ENCODE measurements around the gene ADAMTS17.

The ADAMTS17 gene

GRCh38 chr15:100252779-100253417 is 88.9 kb downstream of the ADAMTS17 start:
- DNase-seq: no peak

- DNase-seq: no peak
Measured at GRCh38 chr15:100252359-100252758, 89.4 kb downstream of the ADAMTS17 start.

- no peak for DNase-seq
Measured at GRCh38 chr15:100250176-100250800, 91.5 kb downstream of the ADAMTS17 start.

GRCh38 chr15:100249096-100249815 is 92.5 kb downstream of the ADAMTS17 start:
- DNase-seq: no peak

- no peak for DNase-seq
Measured at GRCh38 chr15:100248236-100248635, 93.5 kb downstream of the ADAMTS17 start.

GRCh38 chr15:100247228-100248225 is 94.2 kb downstream of the ADAMTS17 start:
- no peak for DNase-seq

- no peak for DNase-seq
Measured at GRCh38 chr15:100245855-100246254, 95.9 kb downstream of the ADAMTS17 start.

- DNase-seq: no peak
Measured at GRCh38 chr15:100245487-100245820, 96.3 kb downstream of the ADAMTS17 start.

- DNase-seq: no peak
Measured at GRCh38 chr15:100244796-100245486, 96.8 kb downstream of the ADAMTS17 start.

GRCh38 chr15:100242989-100243388 is 98.8 kb downstream of the ADAMTS17 start:
- DNase-seq: no peak

GRCh38 chr15:100241572-100242482 is 99.9 kb downstream of the ADAMTS17 start:
- DNase-seq: peak in 29 of 56 donors; percentile 2 to 65 (median 27)

- DNase-seq: no peak
Measured at GRCh38 chr15:100236981-100237720, 104.6 kb downstream of the ADAMTS17 start.

GRCh38 chr15:100235030-100235617 is 106.7 kb downstream of the ADAMTS17 start:
- no peak for DNase-seq

- no peak for DNase-seq
Measured at GRCh38 chr15:100234158-100235029, 107.4 kb downstream of the ADAMTS17 start.

GRCh38 chr15:100230784-100231183 is 111.0 kb downstream of the ADAMTS17 start:
- no peak for DNase-seq

- DNase-seq: no peak
Measured at GRCh38 chr15:100229181-100230163, 112.3 kb downstream of the ADAMTS17 start.
